Right ventricle myocardium inferior (tissue), 1 donor: ENCODE measurements around the gene ABCG5. TPM values are rescaled to one million over a fixed set of nuclear protein-coding genes. Genes with fewer than 3 reads are reported as not detected.

Source experiments
- ATAC-seq: fragments of 200-7000 bp; cut with Tn5 transposase; one replicate; pipeline ENCODE4 v1.9.1; 2020; ENCODE audit warnings: mild to moderate bottlenecking, moderate library complexity
- DNase-seq: peaks from one replicate; pipeline ENCODE4 v3.0.0; 2021; ENCODE audit errors: missing footprints
- intact Hi-C: fragments of 100-400 bp; cut with DNase I; formaldehyde crosslinking; loops from one replicate; pipeline ENCODE4 v1.11.0; 2022
- total RNA-seq: library from RNA; stranded (reverse); fragmentation: NEBNext Ultra II Directional; extraction: Animal tissue kit (Norgen Biotek cat#: 25700); gene quantifications from one replicate; pipeline ENCODE4 v1.2.1, GENCODE V29; 2021
- donor health status: DM: no; HTN: yes; CAD: no; lungs with severe emphysema.

The ABCG5 gene
- total RNA-seq, 1 donor from 2014 or later: not detected

GRCh38 chr2:43846140-43846793 is 7.6 kb upstream of the ABCG5 start:
- ATAC-seq (no peak), DNase-seq (no peak)
- intact Hi-C loops: no loop called here

- DNase-seq (no peak), ATAC-seq (no peak)
- intact Hi-C loops: no loop called here
Observed at GRCh38 chr2:43845181-43845580, 6.5 kb upstream of the ABCG5 start.

GRCh38 chr2:43842866-43843226 is 4.2 kb upstream of the ABCG5 start:
- intact Hi-C loops: no loop called here
- no peak for ATAC-seq
- DNase-seq: no peak

- no peak for DNase-seq
- ATAC-seq: no peak
- intact Hi-C loops: no loop called here
Observed at GRCh38 chr2:43841949-43842865, 3.6 kb upstream of the ABCG5 start.

GRCh38 chr2:43840965-43841364 is 2.3 kb upstream of the ABCG5 start:
- no peak for ATAC-seq
- intact Hi-C loops: no loop called here

GRCh38 chr2:43839776-43840564 is 1.3 kb upstream of the ABCG5 start:
- intact Hi-C loops: no loop called here
- ATAC-seq (no peak), DNase-seq (no peak)

More at GRCh38 chr2:43840965-43841364, 2.3 kb upstream of the ABCG5 start:
- DNase-seq: no peak

- intact Hi-C loops: no loop called here
- DNase-seq (no peak), ATAC-seq (no peak)
Observed at GRCh38 chr2:43837831-43838559, 644 bp downstream of the ABCG5 start.

- no peak for DNase-seq
- ATAC-seq: no peak
- intact Hi-C loops: no loop called here
Observed at GRCh38 chr2:43837033-43837432, 1.6 kb downstream of the ABCG5 start.

- DNase-seq: no peak
- no peak for ATAC-seq
- intact Hi-C loops: no loop called here
Observed at GRCh38 chr2:43832457-43832856, 6.2 kb downstream of the ABCG5 start.

- no peak for DNase-seq
- ATAC-seq: no peak
- intact Hi-C loops: no loop called here
Observed at GRCh38 chr2:43831543-43832294, 6.9 kb downstream of the ABCG5 start.

- intact Hi-C loops: no loop called here
- ATAC-seq (no peak), DNase-seq (no peak)
Observed at GRCh38 chr2:43826305-43827250, 12.1 kb downstream of the ABCG5 start.

GRCh38 chr2:43825841-43826240 is 12.8 kb downstream of the ABCG5 start:
- ATAC-seq (no peak), DNase-seq (no peak)
- intact Hi-C loops: no loop called here

GRCh38 chr2:43824951-43825493 is 13.6 kb downstream of the ABCG5 start:
- intact Hi-C loops: no loop called here
- ATAC-seq: no peak
- DNase-seq: no peak

- no peak for DNase-seq
- intact Hi-C loops: no loop called here
- ATAC-seq: no peak
Observed at GRCh38 chr2:43824512-43824911, 14.1 kb downstream of the ABCG5 start.

- no peak for DNase-seq
- intact Hi-C loops: no loop called here
- ATAC-seq: no peak
Observed at GRCh38 chr2:43823751-43824150, 14.9 kb downstream of the ABCG5 start.

- DNase-seq (no peak), ATAC-seq (no peak)
- intact Hi-C loops: no loop called here
Observed at GRCh38 chr2:43822839-43823238, 15.8 kb downstream of the ABCG5 start.
